ENCODE results near the gene EXOC1L.

Gene EXOC1L

GRCh38 chr4:55819634-55820033, at the start of gene EXOC1L:
Gene EXOC1L, plus strand, starts transcription at chr4:55819790. Its CDS starts 237 bp downstream, at chr4:55820027.
- in situ Hi-C loops (cut with MboI; ENCODE audit: low sequenced_read_pairs) = no loop called here

GRCh38 chr4:55770662-55771061, 48.9 kb upstream of the EXOC1L start:
- in situ Hi-C loops (cut with MboI; ENCODE audit: low sequenced_read_pairs) = no loop called here

GRCh38 chr4:55781341-55781740, 38.2 kb upstream of the EXOC1L start:
- in situ Hi-C loops (cut with MboI; ENCODE audit: low sequenced_read_pairs) = no loop called here

- in situ Hi-C loops (cut with MboI; ENCODE audit: low sequenced_read_pairs) = no loop called here
Measured at GRCh38 chr4:55781812-55782211, 37.8 kb upstream of the EXOC1L start.

- in situ Hi-C loops (cut with MboI; ENCODE audit: low sequenced_read_pairs) = no loop called here
Measured at GRCh38 chr4:55783584-55783983, 36.0 kb upstream of the EXOC1L start.

GRCh38 chr4:55784747-55785146, 34.8 kb upstream of the EXOC1L start:
- in situ Hi-C loops (cut with MboI; ENCODE audit: low sequenced_read_pairs) = no loop called here

- in situ Hi-C loops (cut with MboI; ENCODE audit: low sequenced_read_pairs) = no loop called here
Measured at GRCh38 chr4:55791666-55792065, 27.9 kb upstream of the EXOC1L start.

GRCh38 chr4:55793479-55793878, 26.1 kb upstream of the EXOC1L start:
- in situ Hi-C loops (cut with MboI; ENCODE audit: low sequenced_read_pairs) = no loop called here

GRCh38 chr4:55794053-55794452, 25.5 kb upstream of the EXOC1L start:
- in situ Hi-C loops (cut with MboI; ENCODE audit: low sequenced_read_pairs) = no loop called here

- in situ Hi-C loops (cut with MboI; ENCODE audit: low sequenced_read_pairs) = no loop called here
Measured at GRCh38 chr4:55795341-55795740, 24.2 kb upstream of the EXOC1L start.

- in situ Hi-C loops (cut with MboI; ENCODE audit: low sequenced_read_pairs) = no loop called here
Measured at GRCh38 chr4:55801498-55801897, 18.1 kb upstream of the EXOC1L start.

- in situ Hi-C loops (cut with MboI; ENCODE audit: low sequenced_read_pairs) = no loop called here
Measured at GRCh38 chr4:55807556-55807955, 12.0 kb upstream of the EXOC1L start.

GRCh38 chr4:55808186-55808585, 11.4 kb upstream of the EXOC1L start:
- in situ Hi-C loops (cut with MboI; ENCODE audit: low sequenced_read_pairs) = no loop called here

- in situ Hi-C loops (cut with MboI; ENCODE audit: low sequenced_read_pairs) = no loop called here
Measured at GRCh38 chr4:55808632-55809031, 11.0 kb upstream of the EXOC1L start.

- in situ Hi-C loops (cut with MboI; ENCODE audit: low sequenced_read_pairs) = no loop called here
Measured at GRCh38 chr4:55817691-55818090, 1.9 kb upstream of the EXOC1L start.

GRCh38 chr4:55820279-55820678, 689 bp downstream of the EXOC1L start:
- in situ Hi-C loops (cut with MboI; ENCODE audit: low sequenced_read_pairs) = no loop called here

GRCh38 chr4:55822329-55822728, 2.7 kb downstream of the EXOC1L start:
- in situ Hi-C loops (cut with MboI; ENCODE audit: low sequenced_read_pairs) = no loop called here

- in situ Hi-C loops (cut with MboI; ENCODE audit: low sequenced_read_pairs) = no loop called here
Measured at GRCh38 chr4:55824865-55825264, 5.3 kb downstream of the EXOC1L start.

GRCh38 chr4:55826986-55827385, 7.4 kb downstream of the EXOC1L start:
- in situ Hi-C loops (cut with MboI; ENCODE audit: low sequenced_read_pairs) = no loop called here

GRCh38 chr4:55827582-55827981, 8.0 kb downstream of the EXOC1L start:
- in situ Hi-C loops (cut with MboI; ENCODE audit: low sequenced_read_pairs) = no loop called here

- in situ Hi-C loops (cut with MboI; ENCODE audit: low sequenced_read_pairs) = no loop called here
Measured at GRCh38 chr4:55830048-55830447, 10.5 kb downstream of the EXOC1L start.

- in situ Hi-C loops (cut with MboI; ENCODE audit: low sequenced_read_pairs) = no loop called here
Measured at GRCh38 chr4:55830716-55831115, 11.1 kb downstream of the EXOC1L start.

- in situ Hi-C loops (cut with MboI; ENCODE audit: low sequenced_read_pairs) = no loop called here
Measured at GRCh38 chr4:55834086-55834795, 14.7 kb downstream of the EXOC1L start.
